Articular chondrocyte of knee joint (primary cell): ENCODE results near the gene DNAJC9. TPM values are rescaled to one million over a fixed set of nuclear protein-coding genes. Genes with fewer than 3 reads are reported as not detected.

ENCODE experiments used
- small RNA-seq: library from RNA; depleted of rRNA; stranded (forward); fragments of <200 nt; gene quantifications from one replicate; pipeline ENCODE3, GENCODE V24; 2012
- total RNA-seq: library from RNA; depleted of rRNA; stranded (reverse); fragments of >200 nt; gene quantifications from 2 replicates; pipeline ENCODE4 v1.2.3, GENCODE V29; 2012

DNAJC9 gene, protein sequence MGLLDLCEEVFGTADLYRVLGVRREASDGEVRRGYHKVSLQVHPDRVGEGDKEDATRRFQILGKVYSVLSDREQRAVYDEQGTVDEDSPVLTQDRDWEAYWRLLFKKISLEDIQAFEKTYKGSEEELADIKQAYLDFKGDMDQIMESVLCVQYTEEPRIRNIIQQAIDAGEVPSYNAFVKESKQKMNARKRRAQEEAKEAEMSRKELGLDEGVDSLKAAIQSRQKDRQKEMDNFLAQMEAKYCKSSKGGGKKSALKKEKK
- total RNA-seq: 15.8 and 19.9 TPM in 2 replicates

DNA sequence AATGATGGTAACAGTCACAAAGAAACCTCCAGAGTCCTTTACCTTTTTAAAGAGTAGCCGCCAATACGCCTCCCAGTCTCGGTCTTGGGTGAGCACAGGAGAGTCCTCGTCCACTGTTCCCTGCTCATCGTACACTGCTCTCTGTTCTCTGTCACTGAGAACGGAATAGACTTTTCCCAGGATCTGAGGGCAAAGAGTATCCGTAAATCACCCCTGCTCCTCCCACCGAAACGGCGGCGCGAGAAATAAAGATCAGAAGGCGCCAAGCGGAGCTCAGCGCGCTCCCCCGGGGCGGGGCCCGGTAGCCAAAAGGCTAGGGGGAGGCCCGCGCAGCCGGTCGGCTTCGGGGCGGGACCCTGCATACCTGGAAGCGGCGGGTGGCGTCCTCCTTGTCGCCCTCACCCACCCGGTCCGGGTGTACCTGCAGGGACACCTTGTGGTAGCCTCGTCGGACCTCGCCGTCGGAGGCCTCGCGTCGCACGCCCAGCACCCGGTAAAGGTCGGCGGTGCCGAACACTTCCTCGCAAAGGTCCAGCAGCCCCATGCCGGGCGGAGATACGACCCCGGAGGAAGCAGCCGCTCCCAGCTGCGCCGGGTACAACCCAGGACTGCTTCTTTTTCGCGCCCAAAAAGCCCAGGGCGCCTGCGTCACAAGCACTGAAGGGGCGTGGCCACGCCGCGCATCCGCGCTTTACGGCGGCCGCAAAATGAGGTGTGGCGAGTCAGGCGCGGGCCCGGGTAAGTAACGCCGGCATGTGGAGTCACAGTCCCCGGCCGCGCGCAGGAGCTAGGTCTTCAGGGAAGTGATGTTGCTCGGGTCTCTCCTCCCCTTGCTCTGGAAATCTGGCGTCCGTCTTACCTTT, at the start of gene DNAJC9:
DNAJC9 (minus strand) TSS at position 610 of the 863 bp plus-strand sequence; CDS start at position 544, 66 bp downstream.

DNA sequence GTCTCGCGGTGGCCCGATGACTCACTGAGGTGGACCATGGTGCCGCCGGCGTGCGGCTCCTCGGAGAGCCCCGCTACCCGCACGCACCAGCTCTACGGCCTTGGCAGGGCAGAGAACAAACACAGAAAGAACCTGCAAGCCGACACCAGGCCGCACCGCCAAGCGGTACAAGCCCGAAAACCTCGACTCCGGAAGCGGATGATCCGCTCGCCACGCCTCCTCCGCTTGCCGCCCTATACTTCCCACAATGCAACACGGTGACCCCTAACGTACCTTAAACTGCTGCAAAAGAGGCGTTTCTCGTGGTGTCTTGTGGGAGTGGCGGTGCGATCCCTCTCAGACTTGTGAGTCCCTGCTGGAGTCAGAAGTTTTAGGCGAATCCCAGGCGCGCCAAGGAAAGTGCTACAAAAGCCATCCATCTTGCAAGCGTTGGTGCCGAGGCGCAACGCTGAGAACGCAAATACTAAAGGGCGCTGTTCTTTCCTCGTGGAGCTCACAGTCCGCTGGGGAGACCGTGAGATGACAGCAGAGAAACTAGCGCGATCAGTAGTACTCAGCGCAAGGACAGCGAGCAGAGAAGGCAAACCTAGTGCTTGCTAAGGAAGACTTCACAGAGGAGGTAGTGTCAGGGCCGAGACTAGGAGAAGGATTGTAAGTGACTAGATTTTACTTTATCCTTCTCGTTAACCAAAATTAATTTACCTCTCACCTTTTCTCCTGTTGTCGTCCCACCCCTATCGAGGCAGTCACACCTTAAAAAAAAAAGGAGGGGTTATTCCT, 5.6 kb upstream of the DNAJC9 start, which contains the start of gene MRPS16:
MRPS16 (minus strand) TSS at position 200 of the 780 bp plus-strand sequence; CDS start at position 38, 162 bp downstream.

Small RNA genes within 50 kb of the gene (small RNA-seq; reads per million reads assigned to genes)
- gene RF00019 (not detected), gene RNU6-833P (not detected)

Other genes starting within 250 kb of the DNAJC9 start
- 437 and 474 TPM in 2 replicates for gene P4HA1, start 150.4 kb downstream of the DNAJC9 start, total RNA-seq
- 1.8 and 2.2 TPM in 2 replicates for gene NUDT13, start 136.8 kb downstream of the DNAJC9 start, total RNA-seq
- gene ECD, start 79.2 kb downstream of the DNAJC9 start, total RNA-seq: 43.1 and 43.5 TPM in 2 replicates
- gene FAM149B1, start 79.1 kb downstream of the DNAJC9 start, total RNA-seq: 34.0 and 37.4 TPM in 2 replicates
- 74.5 and 81.9 TPM in 2 replicates for gene MRPS16, start 5.4 kb upstream of the DNAJC9 start, total RNA-seq
- 1.8 and 3.6 TPM in 2 replicates for gene CFAP70, start 111.6 kb upstream of the DNAJC9 start, total RNA-seq
- gene ANXA7, start 166.8 kb upstream of the DNAJC9 start, total RNA-seq: 145 and 163 TPM in 2 replicates
- 2.5 and 3.1 TPM in 2 replicates for gene MSS51, start 186.3 kb upstream of the DNAJC9 start, total RNA-seq
- 48.3 and 54.6 TPM in 2 replicates for gene PPP3CB, start 248.8 kb upstream of the DNAJC9 start, total RNA-seq